Kidney epithelial cell (primary cell): ENCODE measurements around the gene MIX23. TPM values are rescaled to one million over a fixed set of nuclear protein-coding genes. Genes with fewer than 3 reads are reported as not detected.

ENCODE experiments used
- DNase-seq: peaks from one replicate; pipeline ENCODE4 v3.0.0-alpha.2; 2010; ENCODE audit warnings: low read depth
- H3K27me3 ChIP-seq: 2 replicates; pipeline ENCODE4 v1.6.0; 2011; ENCODE audit warnings: low read length; ENCODE audit not compliant: control insufficient read depth, insufficient read depth
- H3K36me3 ChIP-seq: 2 replicates; pipeline ENCODE4 v1.5.1; 2011; ENCODE audit warnings: low read length; ENCODE audit not compliant: control insufficient read depth, insufficient read depth
- H3K4me3 ChIP-seq: 2 replicates; pipeline ENCODE4 v1.5.1; 2011; ENCODE audit warnings: low read depth, mild to moderate bottlenecking, control low read depth, low read length
- total RNA-seq: library from RNA; depleted of rRNA; stranded (reverse); fragments of >200 nt; gene quantifications from 2 replicates; pipeline ENCODE4 v1.2.3, GENCODE V29; 2015
- TF ChIP-seq, protein P1 (sequence below): IDR thresholded peaks from 2 replicates; pipeline ENCODE4 v1.5.1; 2011; ENCODE audit warnings: mild to moderate bottlenecking, moderate library complexity, low read length, control low read depth, inconsistent platforms; ENCODE audit not compliant: insufficient read depth, poor library complexity, severe bottlenecking

MIX23 gene
- total RNA-seq, 1 donor from 2014 or later = 24.8 TPM

- no peaks in the 10 kb centered on the region for H3K27me3 ChIP-seq
- no peak overlapping the region for H3K4me3 ChIP-seq
- TF ChIP-seq, protein P1, sequence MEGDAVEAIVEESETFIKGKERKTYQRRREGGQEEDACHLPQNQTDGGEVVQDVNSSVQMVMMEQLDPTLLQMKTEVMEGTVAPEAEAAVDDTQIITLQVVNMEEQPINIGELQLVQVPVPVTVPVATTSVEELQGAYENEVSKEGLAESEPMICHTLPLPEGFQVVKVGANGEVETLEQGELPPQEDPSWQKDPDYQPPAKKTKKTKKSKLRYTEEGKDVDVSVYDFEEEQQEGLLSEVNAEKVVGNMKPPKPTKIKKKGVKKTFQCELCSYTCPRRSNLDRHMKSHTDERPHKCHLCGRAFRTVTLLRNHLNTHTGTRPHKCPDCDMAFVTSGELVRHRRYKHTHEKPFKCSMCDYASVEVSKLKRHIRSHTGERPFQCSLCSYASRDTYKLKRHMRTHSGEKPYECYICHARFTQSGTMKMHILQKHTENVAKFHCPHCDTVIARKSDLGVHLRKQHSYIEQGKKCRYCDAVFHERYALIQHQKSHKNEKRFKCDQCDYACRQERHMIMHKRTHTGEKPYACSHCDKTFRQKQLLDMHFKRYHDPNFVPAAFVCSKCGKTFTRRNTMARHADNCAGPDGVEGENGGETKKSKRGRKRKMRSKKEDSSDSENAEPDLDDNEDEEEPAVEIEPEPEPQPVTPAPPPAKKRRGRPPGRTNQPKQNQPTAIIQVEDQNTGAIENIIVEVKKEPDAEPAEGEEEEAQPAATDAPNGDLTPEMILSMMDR = no peak
- DNase-seq = no peak
- H3K36me3 ChIP-seq = no peaks in the 10 kb centered on the region
Measured at GRCh38 chr3:122398920-122399319, 15.9 kb upstream of the MIX23 start.

DNA sequence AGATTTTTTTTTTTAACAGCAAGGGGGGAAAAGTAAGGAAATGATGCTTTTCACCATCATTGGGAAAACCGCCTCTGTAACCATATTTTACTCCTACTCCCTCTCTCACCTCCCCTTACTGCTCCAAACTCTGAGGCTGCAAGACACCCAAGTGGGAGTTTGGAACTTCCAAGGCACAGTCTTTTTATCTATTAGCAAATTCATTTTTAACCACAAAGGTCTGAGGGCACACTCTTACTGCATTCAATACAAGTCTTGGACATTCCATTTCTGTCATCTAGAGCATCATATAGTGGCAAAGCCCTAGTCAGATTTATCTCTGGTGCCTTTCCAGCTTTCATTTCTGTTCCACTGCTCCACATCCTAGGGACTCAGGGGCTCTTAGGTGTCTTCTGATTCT lies 14.2 kb upstream of the MIX23 start:
- no peak for DNase-seq
- TF ChIP-seq, protein P1 = no peak
- Histone ChIP-seq H3K36me3 (no peaks in the 10 kb centered on the region), H3K4me3 (no peak overlapping the region), H3K27me3 (no peaks in the 10 kb centered on the region)

DNA sequence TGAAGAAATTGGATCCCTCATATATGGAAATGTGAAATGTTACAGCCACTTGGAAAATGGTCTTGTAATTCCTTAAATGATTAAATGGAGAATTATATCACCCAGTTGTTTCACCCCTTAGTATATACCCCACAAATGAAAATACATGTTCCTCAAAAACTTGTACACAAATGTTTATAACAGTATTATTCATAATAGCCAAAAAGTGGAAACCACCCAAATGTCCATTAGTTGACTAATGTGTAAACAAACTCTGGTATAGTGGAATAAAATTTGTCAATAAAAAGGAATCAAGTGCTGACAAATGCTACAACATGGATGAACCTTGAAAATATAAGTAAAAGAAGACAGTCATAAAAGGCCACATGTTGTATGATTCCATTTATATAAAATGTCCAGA lies 13.5 kb upstream of the MIX23 start:
- no peaks in the 10 kb centered on the region for H3K27me3 ChIP-seq
- DNase-seq = no peak
- no peaks in the 10 kb centered on the region for H3K36me3 ChIP-seq
- TF ChIP-seq, protein P1 = no peak
- no peak overlapping the region for H3K4me3 ChIP-seq

- Histone ChIP-seq H3K27me3 (no peaks in the 10 kb centered on the region), H3K4me3 (no peak overlapping the region), H3K36me3 (no peaks in the 10 kb centered on the region)
- DNase-seq = no peak
- TF ChIP-seq, protein P1 = no peak
Measured at GRCh38 chr3:122395582-122395981, 12.6 kb upstream of the MIX23 start.

DNA sequence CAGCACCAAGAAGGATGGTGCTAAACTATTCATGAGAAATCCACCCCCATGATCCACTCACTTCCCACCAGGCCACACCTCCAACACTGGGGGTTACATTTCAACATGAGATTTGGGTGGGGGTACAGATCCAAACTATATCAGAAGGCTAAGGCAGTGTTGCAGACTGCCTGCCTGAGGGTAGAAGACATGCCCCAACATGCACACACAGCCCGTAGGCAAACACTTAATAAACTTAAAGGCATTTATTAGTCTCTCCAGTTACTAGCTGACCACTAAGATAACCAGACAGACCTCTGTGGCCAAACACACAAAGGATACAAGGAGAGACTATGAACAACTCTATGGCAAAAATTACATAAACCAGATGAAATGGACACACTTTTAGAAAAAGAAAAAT lies 11.1 kb upstream of the MIX23 start:
- no peaks in the 10 kb centered on the region for H3K36me3 ChIP-seq
- TF ChIP-seq, protein P1 = no peak
- no peaks in the 10 kb centered on the region for H3K27me3 ChIP-seq
- no peak overlapping the region for H3K4me3 ChIP-seq
- DNase-seq = no peak
